Activated CD8-positive, alpha-beta T cell treated with anti-CD3 and anti-CD28 coated beads for 36 hours (primary cell): ENCODE data around the gene COX6B2. TPM values are rescaled to one million over a fixed set of nuclear protein-coding genes. Genes with fewer than 3 reads are reported as not detected.

ENCODE experiments used
- ATAC-seq: fragments of 200-7000 bp; cut with Tn5 transposase; one replicate; pipeline ENCODE4 v1.10.0; 2021; ENCODE audit warnings: mild to moderate bottlenecking, moderate library complexity
- CTCF ChIA-PET: fragments of 350-600 bp; sonication (Branson Sonifier 250); formaldehyde crosslinking; loops from one replicate; lab custom pipeline; 2021; ENCODE audit warnings: antibody characterized with exemption; lab: Charles Lee
- POLR2A ChIA-PET: fragments of 350-600 bp; sonication (Branson Sonifier 250); formaldehyde crosslinking; loops from one replicate; lab custom pipeline; 2021; ENCODE audit warnings: antibody characterized with exemption; lab: Charles Lee
- DNase-seq: peaks from one replicate; pipeline ENCODE4 v3.0.0-alpha.2; 2020
- H3K27ac Mint-ChIP-seq: one replicate; pipeline ENCODE4 v1.8.0; 2021; ENCODE audit warnings: mild to moderate bottlenecking, mixed read lengths
- H3K27me3 Mint-ChIP-seq: one replicate; pipeline ENCODE4 v1.8.0; 2021; ENCODE audit warnings: mixed read lengths
- H3K36me3 Mint-ChIP-seq: one replicate; pipeline ENCODE4 v1.8.0; 2021; ENCODE audit warnings: low read depth, mixed read lengths
- H3K4me1 Mint-ChIP-seq: one replicate; pipeline ENCODE4 v1.8.0; 2021; ENCODE audit warnings: low read depth, mixed read lengths
- H3K4me3 Mint-ChIP-seq: one replicate; pipeline ENCODE4 v1.8.0; 2021; ENCODE audit warnings: mild to moderate bottlenecking, moderate library complexity, mixed read lengths
- H3K9me3 Mint-ChIP-seq: one replicate; pipeline ENCODE4 v1.8.0; 2021; ENCODE audit warnings: mixed read lengths
- CTCF ChIP-seq: fragments of 200-600 bp; IDR thresholded peaks from one replicate; pipeline ENCODE4 v1.8.0; 2022; ENCODE audit warnings: antibody characterized with exemption, mild to moderate bottlenecking
- intact Hi-C: fragments of 100-400 bp; cut with micrococcal nuclease; formaldehyde crosslinking; loops from one replicate; pipeline ENCODE4 v1.10.0; 2022
- total RNA-seq, 2 experiments: library from RNA; stranded (reverse); gene quantifications; one replicate each; pipeline ENCODE4 v1.2.3, GENCODE V29; 2021

COX6B2 gene
- total RNA-seq, 2 experiments from 2014 or later = not detected

- DNase-seq (no peak), ATAC-seq (no peak)
- POLR2A ChIA-PET = interaction anchor here (1.4 kb wide), 1 partner anchor 85 kb away, joined by 4 read pairs; the partner anchor contains the start of gene UBE2S
- CTCF ChIA-PET = interaction anchor here (1.4 to 2.8 kb wide), 2 partner anchors 20 to 62 kb away, joined by 4 to 8 read pairs; partner anchors contain the start of gene TMEM238
- H3K4me1 Mint-ChIP-seq = no peaks in the 10 kb centered on the region
- H3K4me3 Mint-ChIP-seq = no peak overlapping the region
- TF ChIP-seq CTCF = no peak
- no peak overlapping the region for H3K27ac Mint-ChIP-seq
- intact Hi-C loops = no loop called here
- H3K36me3 Mint-ChIP-seq = no peaks in the 10 kb centered on the region
- no peaks in the 10 kb centered on the region for H3K9me3 Mint-ChIP-seq
- H3K27me3 Mint-ChIP-seq = peaks cover 5% of the 10 kb centered on the region
Observed at GRCh38 chr19:55322204-55322885, 32.2 kb downstream of the COX6B2 start.

GRCh38 chr19:55321466-55322137 is 32.9 kb downstream of the COX6B2 start:
- CTCF ChIA-PET = interaction anchor here (1.4 to 2.8 kb wide), 2 partner anchors 20 to 63 kb away, joined by 4 to 8 read pairs; partner anchors contain the start of gene TMEM238
- no peaks in the 10 kb centered on the region for H3K9me3 Mint-ChIP-seq

GRCh38 chr19:55320844-55321419 is 33.6 kb downstream of the COX6B2 start:
- Mint-ChIP-seq H3K9me3 (no peaks in the 10 kb centered on the region), H3K27ac (no peak overlapping the region), H3K4me3 (no peak overlapping the region), H3K36me3 (no peaks in the 10 kb centered on the region), H3K4me1 (no peaks in the 10 kb centered on the region), H3K27me3 (peaks cover 5% of the 10 kb centered on the region)
- CTCF ChIA-PET = interaction anchor here (0.8 to 2.8 kb wide), 2 partner anchors 19 to 29 kb away, joined by 3 to 8 read pairs; no protein-coding TSS in a partner anchor
- no peak for TF ChIP-seq CTCF
- ATAC-seq (no peak), DNase-seq (no peak)
- intact Hi-C loops = no loop called here
- POLR2A ChIA-PET = no interaction called here

More at GRCh38 chr19:55321466-55322137, 32.9 kb downstream of the COX6B2 start:
- H3K36me3 Mint-ChIP-seq = no peaks in the 10 kb centered on the region
- no peak overlapping the region for H3K27ac Mint-ChIP-seq
- H3K27me3 Mint-ChIP-seq = peaks cover 5% of the 10 kb centered on the region
- intact Hi-C loops = no loop called here
- H3K4me1 Mint-ChIP-seq = no peaks in the 10 kb centered on the region
- no peak for TF ChIP-seq CTCF
- no peak for ATAC-seq
- POLR2A ChIA-PET = interaction anchor here (1.4 kb wide), 1 partner anchor 85 kb away, joined by 4 read pairs; the partner anchor contains the start of gene UBE2S
- no peak for DNase-seq
- no peak overlapping the region for H3K4me3 Mint-ChIP-seq

GRCh38 chr19:55319785-55320184 is 34.7 kb downstream of the COX6B2 start:
- Mint-ChIP-seq H3K4me3 (no peak overlapping the region), H3K4me1 (no peaks in the 10 kb centered on the region), H3K36me3 (no peaks in the 10 kb centered on the region), H3K9me3 (no peaks in the 10 kb centered on the region), H3K27ac (no peak overlapping the region), H3K27me3 (peaks cover 5% of the 10 kb centered on the region)
- ChIA-PET CTCF (interaction anchor here (1.1 to 2.8 kb wide), 2 partner anchors 18 kb away, joined by 3 to 8 read pairs; no protein-coding TSS in a partner anchor), POLR2A (no interaction called here)
- ATAC-seq = no peak
- TF ChIP-seq CTCF = no peak
- no peak for DNase-seq
- intact Hi-C loops = no loop called here
